Measurements from ENCODE around the gene SH3RF3.

Gene SH3RF3

GRCh38 chr2:109335631-109336176, 206.7 kb downstream of the SH3RF3 start:
- TF ChIP-seq SIN3A (IDR thresholded peaks at IDR 0.05; ENCODE audit: borderline replicate concordance, insufficient read depth, low read length) (no peak), REST (IDR thresholded peaks at IDR 0.05; ENCODE audit: insufficient read depth in 1 of 2, low read depth in 2 of 2, low read length in 2 of 2) (no peak), TAF1 (IDR thresholded peaks at IDR 0.05; ENCODE audit: borderline replicate concordance, insufficient read depth, low read length) (no peak), POLR2AphosphoS5 (IDR thresholded peaks at IDR 0.05; ENCODE audit: low read depth, low read length) (no peak), FOXP2 (optimal IDR thresholded peaks at IDR 0.05; ENCODE audit: borderline replicate concordance, extremely low read depth, extremely low read length, insufficient read depth) (no peak)

GRCh38 chr2:109336296-109336695, 207.3 kb downstream of the SH3RF3 start:
- TF ChIP-seq POLR2AphosphoS5 (IDR thresholded peaks at IDR 0.05; ENCODE audit: low read depth, low read length) (no peak), TAF1 (IDR thresholded peaks at IDR 0.05; ENCODE audit: borderline replicate concordance, insufficient read depth, low read length) (no peak), REST (IDR thresholded peaks at IDR 0.05; ENCODE audit: insufficient read depth in 1 of 2, low read depth in 2 of 2, low read length in 2 of 2) (no peak), SIN3A (IDR thresholded peaks at IDR 0.05; ENCODE audit: borderline replicate concordance, insufficient read depth, low read length) (no peak), FOXP2 (optimal IDR thresholded peaks at IDR 0.05; ENCODE audit: borderline replicate concordance, extremely low read depth, extremely low read length, insufficient read depth) (no peak)

- TF ChIP-seq TAF1 (IDR thresholded peaks at IDR 0.05; ENCODE audit: borderline replicate concordance, insufficient read depth, low read length): no peak
- no peak for TF ChIP-seq REST (IDR thresholded peaks at IDR 0.05; ENCODE audit: insufficient read depth in 1 of 2, low read depth in 2 of 2, low read length in 2 of 2)
- no peak for TF ChIP-seq SIN3A (IDR thresholded peaks at IDR 0.05; ENCODE audit: borderline replicate concordance, insufficient read depth, low read length)
- no peak for TF ChIP-seq POLR2AphosphoS5 (IDR thresholded peaks at IDR 0.05; ENCODE audit: low read depth, low read length)
- TF ChIP-seq FOXP2 (optimal IDR thresholded peaks at IDR 0.05; ENCODE audit: borderline replicate concordance, extremely low read depth, extremely low read length, insufficient read depth): no peak
These were observed 208.2 kb downstream of the SH3RF3 start for GRCh38 chr2:109337221-109337620.

- TF ChIP-seq FOXP2 (optimal IDR thresholded peaks at IDR 0.05; ENCODE audit: borderline replicate concordance, extremely low read depth, extremely low read length, insufficient read depth) (peak; percentile 35), TAF1 (IDR thresholded peaks at IDR 0.05; ENCODE audit: borderline replicate concordance, insufficient read depth, low read length) (no peak), REST (IDR thresholded peaks at IDR 0.05; ENCODE audit: insufficient read depth in 1 of 2, low read depth in 2 of 2, low read length in 2 of 2) (peak in 1 of 2 experiments; percentile 28; a peak in 1 of 4 replicates)
These were observed 210.5 kb downstream of the SH3RF3 start for GRCh38 chr2:109339519-109339966.

GRCh38 chr2:109340381-109340780, 211.4 kb downstream of the SH3RF3 start:
- TF ChIP-seq REST (IDR thresholded peaks at IDR 0.05; ENCODE audit: insufficient read depth in 1 of 2, low read depth in 2 of 2, low read length in 2 of 2) (no peak), SIN3A (IDR thresholded peaks at IDR 0.05; ENCODE audit: borderline replicate concordance, insufficient read depth, low read length) (no peak), POLR2AphosphoS5 (IDR thresholded peaks at IDR 0.05; ENCODE audit: low read depth, low read length) (no peak), FOXP2 (optimal IDR thresholded peaks at IDR 0.05; ENCODE audit: borderline replicate concordance, extremely low read depth, extremely low read length, insufficient read depth) (no peak), TAF1 (IDR thresholded peaks at IDR 0.05; ENCODE audit: borderline replicate concordance, insufficient read depth, low read length) (no peak)
